ENCODE measurements around the gene HSD3B1.
"Not testable (repeated sequence)": the region's sequence is repeated elsewhere in the genome, so short reads cannot be mapped to it uniquely, and the experiment has no call there.

HSD3B1 gene

DNA sequence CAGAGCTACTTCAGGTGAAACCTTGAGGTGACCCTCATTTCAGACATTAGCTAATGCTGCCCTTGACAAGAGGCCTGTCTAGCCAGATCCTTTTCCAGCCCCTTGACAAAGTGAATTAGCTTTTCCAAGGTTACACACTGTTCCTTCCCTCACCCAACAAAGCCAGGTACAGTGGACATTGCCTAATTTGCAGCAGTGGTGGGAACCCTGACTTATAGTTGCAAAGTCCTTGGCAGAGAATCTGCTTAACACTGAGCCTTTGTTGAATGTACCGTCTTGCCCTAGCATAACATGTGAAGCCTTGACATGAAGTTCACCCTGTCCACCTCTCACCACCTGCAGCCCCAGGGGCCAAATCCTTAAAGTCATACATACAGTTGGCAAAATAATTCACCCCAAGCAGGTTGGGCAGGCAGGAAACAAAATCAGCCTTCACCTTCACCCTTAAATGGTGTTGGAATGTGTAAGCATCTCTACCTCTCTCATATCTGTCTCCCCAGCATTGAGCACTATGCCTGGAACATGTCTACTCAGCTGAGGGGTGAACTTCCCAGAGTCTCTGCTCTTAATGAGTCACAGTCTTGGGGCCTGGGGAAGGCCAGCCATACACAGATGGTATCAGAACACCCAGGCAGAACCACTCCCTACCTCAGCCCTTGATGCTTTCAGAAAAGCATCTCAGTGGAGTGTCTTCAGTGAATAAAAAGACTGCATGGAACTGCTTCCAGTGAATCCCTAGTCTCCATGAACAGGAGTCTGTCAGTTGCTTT, 46.5 kb downstream of the HSD3B1 start:
- not testable (repeated sequence) for DNase-seq (ENCODE audit: low read depth)

DNA sequence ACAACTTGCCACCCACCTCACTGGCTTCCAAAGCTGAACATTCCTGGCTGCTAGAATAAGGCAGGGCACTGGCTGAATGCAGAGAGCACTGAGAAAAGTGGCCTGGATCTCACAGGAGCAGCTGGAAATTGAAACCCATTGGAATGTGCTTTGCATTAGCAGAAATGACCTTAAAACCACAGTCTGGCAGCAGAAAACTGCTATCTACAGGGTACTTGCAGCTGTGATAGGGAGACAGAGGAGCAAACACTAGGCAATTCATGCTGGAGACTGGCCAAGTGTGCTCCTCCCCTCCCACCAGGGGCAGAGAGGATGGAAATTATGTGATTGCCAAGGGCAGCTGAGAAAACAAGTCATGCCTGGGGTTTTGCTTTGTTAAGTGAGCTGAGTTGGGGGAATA, 47.2 kb downstream of the HSD3B1 start:
- DNase-seq (ENCODE audit: low read depth): no peak

DNA sequence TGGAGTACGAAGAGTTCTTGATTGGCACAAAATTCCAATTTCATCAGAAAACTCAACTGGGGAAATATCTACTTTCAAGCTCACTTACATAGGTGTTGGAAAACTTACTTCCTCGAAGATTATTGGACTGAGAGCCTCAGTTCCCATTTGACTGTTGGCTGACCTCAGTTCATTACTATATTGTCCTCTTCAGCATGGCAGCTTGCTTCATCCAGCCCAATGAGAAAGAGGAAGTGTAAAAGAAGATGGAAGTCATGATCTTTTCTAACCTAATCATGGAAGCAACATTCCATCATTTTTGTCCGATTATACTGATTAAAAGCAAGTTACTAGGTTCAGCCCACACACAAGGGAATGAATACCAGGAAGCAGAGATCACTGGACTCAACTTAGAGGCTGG, 49.4 kb downstream of the HSD3B1 start:
- DNase-seq (ENCODE audit: low read depth): no peak

DNA sequence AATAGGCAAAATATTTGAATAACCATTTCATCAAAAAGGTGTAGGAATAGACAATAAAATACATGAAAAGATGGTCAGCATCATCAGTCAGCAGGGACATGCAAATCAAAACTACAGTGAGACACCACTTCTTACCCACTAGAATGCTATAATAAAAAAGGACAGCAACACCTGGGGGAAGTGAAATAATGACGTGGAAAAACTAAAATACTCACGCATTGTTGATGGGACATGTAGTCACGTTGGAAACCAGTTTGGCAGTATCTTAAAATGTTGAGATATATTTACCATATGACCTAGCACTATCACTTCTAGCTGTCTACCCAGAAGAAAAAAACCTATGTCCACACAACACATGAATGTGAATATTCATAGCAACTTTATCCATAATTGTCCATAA, 53.4 kb downstream of the HSD3B1 start:
- not testable (repeated sequence) for DNase-seq (ENCODE audit: low read depth)

DNA sequence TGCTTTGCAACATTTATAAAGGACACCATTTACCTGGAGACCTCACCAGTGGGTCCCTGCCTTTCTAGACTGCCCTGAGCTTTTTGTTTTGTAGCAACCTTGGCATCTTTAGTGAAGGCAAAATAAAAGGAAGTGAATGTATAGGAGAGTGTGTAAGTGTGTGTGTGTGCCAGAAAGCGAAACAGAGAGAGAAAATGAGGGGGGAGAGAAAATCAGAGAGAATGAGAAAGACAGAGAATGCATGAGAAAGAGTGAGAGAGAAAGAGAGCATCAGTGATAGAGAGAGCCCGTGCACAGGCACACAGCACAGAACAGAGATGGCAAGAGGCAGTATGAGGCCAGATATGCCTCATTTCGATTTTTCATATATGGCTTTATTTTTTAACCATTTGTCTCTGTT, 57.5 kb downstream of the HSD3B1 start:
- DNase-seq (ENCODE audit: low read depth): no peak

All from stimulated activated CD8-positive, alpha-beta memory T cell treated with anti-CD3 and anti-CD28 coated beads, Interleukin-7, amount 100 ng/mL, for 24 hours (primary cell).